GM10266 (cell line): ENCODE results near the gene VAV2.

ENCODE experiments used
- DNase-seq: peaks from one replicate; pipeline ENCODE4 v3.0.0; 2012; ENCODE audit errors: extremely low spot score
- TF ChIP-seq, protein P1 (sequence below): IDR thresholded peaks from 2 replicates; pipeline ENCODE4 v1.5.1; 2012; ENCODE audit warnings: mild to moderate bottlenecking, low read depth; ENCODE audit not compliant: control insufficient read depth, insufficient read depth; ENCODE audit errors: missing control alignments

The VAV2 gene

DNA sequence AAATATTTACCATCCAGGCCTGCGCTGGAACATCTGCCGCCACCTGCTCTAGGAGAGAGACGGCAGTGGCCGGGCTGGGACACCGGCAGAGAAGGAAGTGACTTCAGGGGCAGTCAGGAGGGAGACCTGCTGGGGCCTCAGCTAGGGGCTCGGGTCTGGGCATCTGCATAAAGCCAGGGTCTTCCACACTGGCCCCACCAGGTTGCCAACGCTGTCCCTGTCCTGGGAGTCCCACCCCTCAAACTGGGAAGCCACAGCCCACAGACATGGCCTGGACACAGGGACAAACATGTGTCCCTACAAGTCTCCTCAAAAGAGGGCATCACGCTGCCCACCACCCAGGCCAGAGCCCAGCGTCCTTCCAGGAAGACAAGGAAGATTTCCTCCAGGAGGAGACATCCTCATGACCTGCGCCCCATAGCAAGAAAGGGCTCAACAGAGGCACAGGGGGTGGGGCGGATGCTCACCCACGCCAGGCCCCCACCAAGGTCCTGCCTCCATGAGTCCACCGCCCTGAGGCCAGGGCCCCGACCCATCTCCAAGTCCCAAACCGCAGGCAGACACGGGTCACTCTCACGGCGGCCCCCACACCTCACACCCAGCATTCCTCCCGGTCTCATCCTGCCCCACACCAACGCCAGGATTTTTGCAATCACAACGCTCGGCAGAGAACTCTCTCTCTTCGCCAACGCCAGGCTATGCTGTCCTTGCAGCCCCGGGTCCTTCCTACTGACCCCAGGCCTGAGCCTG, 9.0 kb downstream of the VAV2 start:
- TF ChIP-seq, protein P1, sequence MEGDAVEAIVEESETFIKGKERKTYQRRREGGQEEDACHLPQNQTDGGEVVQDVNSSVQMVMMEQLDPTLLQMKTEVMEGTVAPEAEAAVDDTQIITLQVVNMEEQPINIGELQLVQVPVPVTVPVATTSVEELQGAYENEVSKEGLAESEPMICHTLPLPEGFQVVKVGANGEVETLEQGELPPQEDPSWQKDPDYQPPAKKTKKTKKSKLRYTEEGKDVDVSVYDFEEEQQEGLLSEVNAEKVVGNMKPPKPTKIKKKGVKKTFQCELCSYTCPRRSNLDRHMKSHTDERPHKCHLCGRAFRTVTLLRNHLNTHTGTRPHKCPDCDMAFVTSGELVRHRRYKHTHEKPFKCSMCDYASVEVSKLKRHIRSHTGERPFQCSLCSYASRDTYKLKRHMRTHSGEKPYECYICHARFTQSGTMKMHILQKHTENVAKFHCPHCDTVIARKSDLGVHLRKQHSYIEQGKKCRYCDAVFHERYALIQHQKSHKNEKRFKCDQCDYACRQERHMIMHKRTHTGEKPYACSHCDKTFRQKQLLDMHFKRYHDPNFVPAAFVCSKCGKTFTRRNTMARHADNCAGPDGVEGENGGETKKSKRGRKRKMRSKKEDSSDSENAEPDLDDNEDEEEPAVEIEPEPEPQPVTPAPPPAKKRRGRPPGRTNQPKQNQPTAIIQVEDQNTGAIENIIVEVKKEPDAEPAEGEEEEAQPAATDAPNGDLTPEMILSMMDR = no peak
- no peak for DNase-seq

DNA sequence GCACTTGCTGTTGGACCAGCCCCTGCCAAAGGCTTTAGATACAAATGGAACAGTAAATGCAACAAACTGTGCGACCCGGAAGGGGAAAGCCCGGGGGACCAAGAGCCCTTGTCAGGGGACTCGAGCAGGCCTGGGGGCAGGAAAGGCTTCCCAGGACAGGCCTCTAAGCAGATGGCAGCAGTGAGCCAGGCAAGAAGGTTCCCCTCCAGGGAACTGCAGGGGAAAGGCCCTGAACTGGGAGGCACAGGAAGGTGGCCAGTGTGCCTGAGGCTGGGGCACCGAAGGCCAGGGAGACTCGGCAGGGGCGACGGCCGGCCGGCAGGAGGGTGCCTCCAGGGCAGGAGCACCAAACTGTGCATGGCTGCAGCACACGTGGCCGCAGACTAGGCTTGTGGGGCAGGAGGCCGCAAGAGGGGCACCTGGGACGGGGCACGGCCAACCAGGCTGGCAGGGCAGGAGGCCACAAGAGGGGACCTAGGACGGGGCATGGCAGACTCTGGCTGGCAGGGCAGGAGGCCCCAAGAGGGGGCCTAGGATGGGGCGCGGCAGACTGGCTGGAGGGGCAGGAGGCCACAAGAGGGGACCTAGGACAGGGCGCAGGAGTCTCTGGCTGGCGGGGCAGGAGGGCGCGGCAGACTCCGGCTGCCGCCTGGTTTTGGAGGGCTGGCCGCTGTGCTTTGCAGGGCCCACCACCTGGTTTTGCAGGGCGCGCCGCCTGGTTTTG, 10.0 kb downstream of the VAV2 start:
- TF ChIP-seq, protein P1 = no peak
- no peak for DNase-seq

DNA sequence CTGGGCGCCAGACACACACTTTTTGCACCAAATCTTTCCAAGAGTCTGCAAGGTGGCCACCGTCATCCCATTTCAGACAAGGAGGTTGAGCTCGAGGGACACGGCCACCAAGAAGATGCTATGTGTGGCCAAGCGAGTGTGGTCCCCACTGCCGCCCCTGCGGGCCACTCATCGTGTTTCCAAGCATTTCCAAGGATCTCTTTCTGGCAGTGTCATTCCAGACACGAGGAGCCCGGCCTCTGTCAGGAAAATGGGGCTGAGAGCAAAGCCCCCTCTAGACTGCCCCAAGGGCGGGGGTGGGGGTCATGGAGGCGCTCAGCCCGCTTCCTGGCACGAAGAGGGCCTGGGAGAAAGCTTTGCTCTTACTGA, 10.6 kb downstream of the VAV2 start:
- DNase-seq = no peak

DNA sequence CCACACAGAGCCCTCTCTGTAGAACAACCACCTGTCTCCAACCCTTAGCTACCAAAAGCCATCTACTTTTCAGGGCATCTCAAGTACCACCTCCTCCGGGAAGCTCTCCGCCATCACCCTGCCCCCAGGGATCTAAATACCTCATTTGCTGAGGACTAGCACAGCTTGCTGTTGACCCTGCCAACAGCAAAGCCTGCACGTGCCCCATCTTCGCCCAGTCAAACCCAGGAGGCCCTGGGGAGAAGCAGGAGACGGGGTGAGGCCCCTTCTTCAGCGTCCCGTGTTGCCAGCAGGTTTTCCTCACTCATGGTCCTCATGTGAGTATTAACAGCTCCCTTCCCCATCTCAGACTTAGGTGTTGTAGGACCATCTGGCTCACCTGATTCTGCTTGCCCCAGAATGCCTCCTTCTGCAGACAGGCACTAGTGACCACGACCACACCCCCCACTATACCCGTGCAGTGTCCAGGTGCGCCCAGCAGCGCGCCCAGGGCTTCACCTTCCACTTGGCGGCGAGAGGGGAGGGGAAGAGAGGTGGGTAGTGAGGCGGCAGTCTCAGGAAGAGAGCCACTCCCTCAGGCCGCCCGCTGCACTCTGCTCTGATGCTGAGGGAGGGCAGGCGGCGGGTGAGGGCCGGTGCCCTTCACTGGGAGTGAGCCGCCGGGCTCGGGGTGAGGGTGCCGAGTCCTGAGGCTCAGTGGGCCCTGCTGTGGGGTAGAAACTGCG, 11.1 kb downstream of the VAV2 start:
- TF ChIP-seq, protein P1 = no peak
- no peak for DNase-seq

More for the DNA sequence above, 10.6 kb downstream of the VAV2 start:
- TF ChIP-seq, protein P1 = no peak

DNA sequence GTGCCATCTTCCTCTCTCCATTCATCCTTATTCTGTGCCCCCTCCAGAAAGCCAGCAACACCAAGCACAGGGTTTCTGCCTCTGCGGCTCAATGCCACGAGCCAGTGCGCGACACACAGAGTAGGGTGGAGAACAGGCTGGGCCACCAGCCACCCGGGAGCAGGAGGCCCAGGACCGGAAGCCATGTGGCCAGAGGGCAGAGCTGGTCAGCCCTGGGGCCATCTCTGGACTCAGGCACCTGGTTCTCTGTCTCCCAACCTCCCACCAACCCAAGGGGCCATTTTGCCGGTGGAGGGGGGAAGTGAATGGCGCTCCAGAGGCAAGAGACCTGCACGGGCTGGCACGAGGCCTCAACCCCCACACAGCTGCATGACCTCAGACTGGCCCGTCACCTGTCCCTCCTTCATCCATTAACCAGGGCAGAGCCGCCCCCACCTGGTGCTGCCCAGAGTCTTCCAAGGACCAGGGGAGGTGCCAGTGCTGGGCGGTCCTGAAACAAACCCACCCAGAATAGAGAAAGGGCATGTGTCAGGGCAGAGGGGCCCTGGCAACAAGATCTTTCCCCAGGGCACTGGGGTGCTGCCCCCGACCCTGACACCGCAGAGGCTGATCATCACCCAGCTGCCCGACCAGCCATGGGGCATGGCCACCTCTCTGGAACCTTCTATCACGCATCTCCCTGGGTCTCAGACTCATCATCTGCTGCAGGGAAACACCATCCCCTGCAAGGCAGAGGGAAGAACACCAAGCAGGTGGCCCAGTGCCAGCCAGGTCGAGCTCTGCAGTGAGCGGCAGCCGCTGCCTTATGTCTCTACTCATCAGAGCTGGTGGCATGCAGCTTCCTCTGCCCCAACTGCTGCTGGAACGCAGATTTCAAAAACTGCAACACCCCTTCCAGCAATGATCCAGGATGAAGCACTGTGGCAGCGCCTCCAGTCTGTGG, 11.9 kb downstream of the VAV2 start:
- TF ChIP-seq, protein P1 = no peak
- no peak for DNase-seq

DNA sequence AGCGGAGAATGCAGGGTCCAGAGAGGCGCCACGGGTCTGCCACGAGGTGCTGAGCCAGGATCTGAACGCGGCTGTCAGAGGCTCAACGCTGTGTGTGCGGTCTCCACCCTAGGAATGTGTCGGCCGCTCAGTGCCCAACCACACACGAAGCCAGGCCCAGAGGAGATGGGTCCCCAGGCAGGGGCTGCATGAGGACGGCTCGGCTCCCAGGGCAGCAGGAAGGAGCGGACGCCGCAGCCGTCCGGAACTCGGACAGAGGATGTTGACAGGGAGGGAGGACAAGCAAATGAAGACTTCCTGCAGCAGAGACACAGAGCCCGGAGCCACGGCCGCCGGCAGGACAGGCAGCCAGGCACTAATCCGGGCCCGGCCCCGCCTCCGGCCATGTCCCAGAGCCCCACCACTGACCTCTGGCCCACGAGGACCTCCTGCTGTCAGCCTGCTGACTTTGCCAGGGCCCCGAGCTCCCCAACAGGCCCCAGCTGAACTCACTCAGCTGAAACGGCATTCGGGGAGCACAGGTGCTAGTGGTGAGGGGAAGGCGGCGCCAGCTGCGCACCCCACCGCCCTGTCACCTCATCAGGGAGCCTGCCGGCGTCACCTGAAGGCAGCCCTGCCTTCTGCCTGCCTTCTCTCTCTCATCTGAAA, 12.7 kb downstream of the VAV2 start:
- DNase-seq = no peak
- TF ChIP-seq, protein P1 = no peak
